Mucosa of descending colon (tissue), 3 donors: ENCODE measurements around the gene SERPIND1. TPM values are rescaled to one million over a fixed set of nuclear protein-coding genes. Genes with fewer than 3 reads are reported as not detected.

Experiments
- total RNA-seq, 3 donors: library from RNA; stranded (reverse); fragmentation: NEBNext Ultra II Directional in 2 of 3; extraction: Animal tissue kit (Norgen Biotek cat#: 25700) in 2 of 3; gene quantifications; one replicate each; pipeline versions ENCODE4 v1.2.1 to v1.2.4, GENCODE V29; 2021 to 2023
- donor health status: DM: no; HTN: no; CAD: no; lungs with moderate emphysema.
- donor health status: DM: no; HTN: no; CAD: no.
- donor health status: DM: no; HTN: yes; CAD: no.

Gene SERPIND1
- total RNA-seq, 3 donors from 2014 or later = not detected

Other genes with a start within 250 kb of the SERPIND1 start
- 100 to 1,000 TPM in 1 of 3 donors, 10 to 100 TPM in 2; 77.7 to 130 (median 95.0) TPM for gene PI4KA, start 84.7 kb downstream of the SERPIND1 start, total RNA-seq
- gene SNAP29, start 84.9 kb downstream of the SERPIND1 start, total RNA-seq = 10 to 100 TPM; 32.2 to 33.8 (median 32.5) TPM
- 10 to 100 TPM; 48.7 to 63.4 (median 55.3) TPM for gene CRKL, start 143.3 kb downstream of the SERPIND1 start, total RNA-seq
- gene AIFM3, start 193.1 kb downstream of the SERPIND1 start, total RNA-seq = 100 to 1,000 TPM in 2 of 3 donors, 10 to 100 TPM in 1; 73.1 to 239 (median 181) TPM
- gene LZTR1, start 208.2 kb downstream of the SERPIND1 start, total RNA-seq = 10 to 100 TPM; 42.9 to 71.3 (median 43.6) TPM
- gene THAP7, start 228.0 kb downstream of the SERPIND1 start, total RNA-seq = 10 to 100 TPM; 16.8 to 27.8 (median 19.8) TPM
- gene P2RX6, start 241.1 kb downstream of the SERPIND1 start, total RNA-seq = 1 to 10 TPM; 1.4 to 1.6 (median 1.4) TPM